IMR-90 (cell line): ENCODE results near the gene KLRF1.

Experiments used
- BHLHE40 ChIP-seq: fragments of 150-350 bp; IDR thresholded peaks from 2 replicates; pipeline ENCODE4 v1.6.1; 2016; ENCODE audit warnings: mild to moderate bottlenecking, low read depth, low read length
- CEBPB ChIP-seq: IDR thresholded peaks from 2 replicates; pipeline ENCODE4 v1.6.1; 2012; ENCODE audit warnings: low read depth, low read length, improper control_type of control experiment
- MAFK ChIP-seq: IDR thresholded peaks from 2 replicates; pipeline ENCODE4 v1.6.1; 2012; ENCODE audit warnings: low read depth, low read length, improper control_type of control experiment
- MAZ ChIP-seq: IDR thresholded peaks from 2 replicates; pipeline ENCODE4 v1.6.1; 2012; ENCODE audit warnings: low read depth, mild to moderate bottlenecking, low read length, improper control_type of control experiment, moderate library complexity, borderline replicate concordance
- MXI1 ChIP-seq: IDR thresholded peaks from 2 replicates; pipeline ENCODE4 v1.6.1; 2012; ENCODE audit warnings: low read depth, mild to moderate bottlenecking, low read length, moderate library complexity, borderline replicate concordance
- NFE2L2 ChIP-seq: fragments of 150-350 bp; IDR thresholded peaks from 2 replicates; pipeline ENCODE4 v1.6.1; 2016; ENCODE audit warnings: low read depth, mild to moderate bottlenecking, low read length
- POLR2A ChIP-seq: IDR thresholded peaks from 2 replicates; pipeline ENCODE4 v1.6.1; 2012; ENCODE audit warnings: mild to moderate bottlenecking, low read depth, low read length
- SMC3 ChIP-seq: fragments of 150-350 bp; IDR thresholded peaks from 2 replicates; pipeline ENCODE4 v1.6.1; 2016; ENCODE audit warnings: low read depth, mild to moderate bottlenecking, antibody characterized with exemption, low read length, moderate library complexity
- TF ChIP-seq, protein P1 (sequence below): conservative IDR thresholded peaks from 2 replicates; pipeline ENCODE4 v1.5.1; 2012; ENCODE audit warnings: mild to moderate bottlenecking, low read depth, low read length, improper control_type of control experiment
- TF ChIP-seq, protein P2 (sequence below): fragments of 150-350 bp; IDR thresholded peaks from 2 replicates; pipeline ENCODE4 v1.6.1; 2017; ENCODE audit warnings: mild to moderate bottlenecking, antibody characterized with exemption, low read length, low read depth

DNA sequence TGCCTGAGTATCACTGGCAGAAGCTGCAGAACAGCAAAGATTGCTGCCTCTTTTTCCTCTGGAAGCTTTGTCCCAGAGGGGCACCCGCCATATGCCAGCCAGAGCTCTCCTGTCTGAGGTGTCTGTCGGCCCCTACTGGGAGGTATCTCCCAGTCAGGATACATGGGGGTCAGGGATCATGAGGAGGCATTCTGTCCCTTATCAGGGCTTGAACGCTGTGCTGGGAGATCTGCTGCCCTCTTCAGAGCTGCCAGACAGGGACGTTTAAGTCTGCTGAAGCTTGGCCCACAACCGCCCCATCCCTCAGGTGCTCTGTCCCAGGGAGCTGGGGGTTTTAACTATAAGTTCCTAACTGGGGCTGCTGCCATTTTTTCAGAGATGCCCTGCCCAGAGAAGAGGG, 21.6 kb downstream of the KLRF1 start:
- no peak for TF ChIP-seq BHLHE40
- TF ChIP-seq CEBPB, result no peak
- no peak for TF ChIP-seq POLR2A
- TF ChIP-seq, protein P1, sequence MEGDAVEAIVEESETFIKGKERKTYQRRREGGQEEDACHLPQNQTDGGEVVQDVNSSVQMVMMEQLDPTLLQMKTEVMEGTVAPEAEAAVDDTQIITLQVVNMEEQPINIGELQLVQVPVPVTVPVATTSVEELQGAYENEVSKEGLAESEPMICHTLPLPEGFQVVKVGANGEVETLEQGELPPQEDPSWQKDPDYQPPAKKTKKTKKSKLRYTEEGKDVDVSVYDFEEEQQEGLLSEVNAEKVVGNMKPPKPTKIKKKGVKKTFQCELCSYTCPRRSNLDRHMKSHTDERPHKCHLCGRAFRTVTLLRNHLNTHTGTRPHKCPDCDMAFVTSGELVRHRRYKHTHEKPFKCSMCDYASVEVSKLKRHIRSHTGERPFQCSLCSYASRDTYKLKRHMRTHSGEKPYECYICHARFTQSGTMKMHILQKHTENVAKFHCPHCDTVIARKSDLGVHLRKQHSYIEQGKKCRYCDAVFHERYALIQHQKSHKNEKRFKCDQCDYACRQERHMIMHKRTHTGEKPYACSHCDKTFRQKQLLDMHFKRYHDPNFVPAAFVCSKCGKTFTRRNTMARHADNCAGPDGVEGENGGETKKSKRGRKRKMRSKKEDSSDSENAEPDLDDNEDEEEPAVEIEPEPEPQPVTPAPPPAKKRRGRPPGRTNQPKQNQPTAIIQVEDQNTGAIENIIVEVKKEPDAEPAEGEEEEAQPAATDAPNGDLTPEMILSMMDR, result no peak
- TF ChIP-seq MXI1, result no peak
- no peak for TF ChIP-seq NFE2L2
- TF ChIP-seq, protein P2, sequence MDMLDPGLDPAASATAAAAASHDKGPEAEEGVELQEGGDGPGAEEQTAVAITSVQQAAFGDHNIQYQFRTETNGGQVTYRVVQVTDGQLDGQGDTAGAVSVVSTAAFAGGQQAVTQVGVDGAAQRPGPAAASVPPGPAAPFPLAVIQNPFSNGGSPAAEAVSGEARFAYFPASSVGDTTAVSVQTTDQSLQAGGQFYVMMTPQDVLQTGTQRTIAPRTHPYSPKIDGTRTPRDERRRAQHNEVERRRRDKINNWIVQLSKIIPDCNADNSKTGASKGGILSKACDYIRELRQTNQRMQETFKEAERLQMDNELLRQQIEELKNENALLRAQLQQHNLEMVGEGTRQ, result no peak
- TF ChIP-seq SMC3, result no peak
- TF ChIP-seq MAZ, result no peak
- TF ChIP-seq MAFK, result no peak
